Ecto neural progenitor cell (in vitro differentiated cells): ENCODE data around the gene SLC6A20.

ENCODE experiments used
- DNase-seq: peaks from one replicate; pipeline ENCODE4 v3.0.0-alpha.2; 2018; ENCODE audit warnings: low spot score

SLC6A20 gene

DNA sequence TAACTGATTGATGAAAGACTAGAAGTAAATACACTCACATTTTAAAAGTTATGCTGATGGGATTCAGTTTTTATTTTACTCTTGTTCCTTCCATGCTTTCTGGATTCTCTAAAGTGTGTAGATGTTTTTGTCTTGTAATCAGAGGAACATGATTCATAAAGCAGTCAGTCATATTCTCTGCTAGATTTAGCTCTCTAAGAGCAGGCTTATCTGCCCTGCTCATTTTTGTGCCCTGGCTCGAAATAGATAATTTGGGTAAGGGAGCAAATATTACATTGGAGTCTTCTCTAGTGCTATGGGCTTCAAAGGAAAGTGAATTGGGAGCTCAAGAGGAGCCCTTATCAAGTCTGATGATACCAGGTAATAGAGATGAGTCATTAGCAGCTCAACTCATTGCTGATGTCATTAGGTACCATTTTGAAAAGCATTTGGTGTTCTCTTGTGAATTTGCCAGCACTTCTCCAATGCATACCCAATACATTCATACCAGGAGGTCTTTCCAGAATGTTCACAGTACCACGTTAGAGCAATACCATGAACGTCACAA is 79.5 kb downstream of the SLC6A20 start:
- no peak for DNase-seq

GRCh38 chr3:45715945-45716344 is 80.4 kb downstream of the SLC6A20 start:
- DNase-seq = no peak

DNA sequence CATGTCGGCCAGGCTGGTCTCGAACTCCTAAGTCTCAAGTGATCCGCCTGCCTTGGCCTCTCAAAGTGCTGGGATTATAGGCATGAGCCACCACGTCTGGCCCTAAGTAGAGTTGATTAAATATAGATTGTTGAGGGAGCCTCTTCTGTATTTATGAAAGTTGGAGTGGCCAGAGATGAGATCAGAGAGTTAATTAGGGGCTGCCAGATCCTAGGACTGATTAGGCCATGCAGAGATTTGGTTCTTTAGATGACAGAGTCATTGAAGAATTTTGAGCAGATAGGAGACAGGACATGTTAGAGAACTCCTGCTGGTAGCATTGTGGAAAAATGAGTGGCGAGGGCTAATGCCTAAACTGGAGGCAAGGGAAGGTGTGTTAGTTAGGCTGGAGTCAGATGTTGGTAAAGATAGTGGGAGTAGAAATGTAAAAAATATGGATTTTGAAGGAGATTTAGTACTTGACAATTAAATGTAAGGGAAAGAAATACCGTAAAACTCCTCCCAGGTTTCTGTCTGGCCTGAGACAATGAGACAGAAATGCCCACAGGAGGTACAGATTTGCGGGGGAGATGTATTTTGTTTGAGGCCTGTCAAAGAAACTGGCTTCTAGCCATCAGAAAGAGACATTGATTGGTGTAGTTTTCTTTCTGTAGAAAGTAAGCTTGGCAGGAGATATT is 83.8 kb downstream of the SLC6A20 start:
- no peak for DNase-seq

GRCh38 chr3:45711931-45712330 is 84.4 kb downstream of the SLC6A20 start:
- no peak for DNase-seq

DNA sequence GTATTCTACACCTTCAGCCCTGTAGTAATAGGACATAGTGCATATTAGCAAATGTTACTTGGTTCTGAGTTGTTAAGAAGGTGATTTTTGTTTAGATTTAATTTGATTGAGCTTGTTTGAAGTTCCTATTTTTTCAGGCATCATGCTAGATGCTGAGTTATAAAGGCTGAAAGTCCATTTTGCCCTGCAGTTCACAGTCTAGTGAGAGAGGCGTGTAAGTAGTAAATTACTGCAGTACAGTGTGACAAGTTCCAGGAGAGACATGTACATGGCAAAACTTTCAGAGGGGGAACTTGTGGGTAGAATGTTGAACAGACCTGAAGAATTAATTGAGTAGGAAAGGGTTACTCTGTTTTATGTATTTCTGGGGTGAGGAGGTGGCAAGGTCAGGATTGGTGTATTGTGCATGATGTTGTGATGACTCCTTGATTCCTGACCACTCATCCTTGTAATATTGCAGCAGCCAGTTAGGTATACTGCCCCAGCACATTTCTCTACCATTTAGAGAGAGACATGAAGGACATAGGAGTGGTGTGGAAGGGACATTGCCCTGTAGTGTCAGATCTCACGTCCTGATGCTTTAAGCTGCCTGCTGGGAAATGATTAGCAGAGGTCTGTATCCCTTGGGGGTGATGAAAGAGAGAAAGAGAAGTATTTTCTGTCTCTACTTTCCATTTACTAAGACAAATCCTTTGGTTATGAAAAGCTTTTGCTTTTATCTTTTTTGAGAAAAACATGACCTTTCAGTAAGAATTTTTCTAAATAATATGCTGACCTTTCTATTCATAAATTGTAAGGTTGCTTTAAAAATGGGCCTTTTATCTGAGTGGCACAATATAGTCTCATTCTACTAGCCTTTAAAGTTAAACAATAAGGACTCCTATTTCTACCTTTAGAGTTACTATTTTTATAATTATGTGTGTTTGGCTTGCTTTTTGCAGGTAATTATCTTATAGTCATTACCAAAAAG is 90.2 kb downstream of the SLC6A20 start:
- no peak for DNase-seq
